ENCODE data around the gene LSP1.

- TF ChIP-seq CTCF (IDR thresholded peaks at IDR 0.05) (no peak), POLR2AphosphoS5 (IDR thresholded peaks at IDR 0.05) (no peak), EP300 (IDR thresholded peaks at IDR 0.05; ENCODE audit: low read depth) (no peak)
These were observed 38.2 kb upstream of the LSP1 start for GRCh38 chr11:1814691-1815090.

Measured in transverse colon (tissue), 4 donors.